Fibroblast of lung (primary cell): ENCODE results near the gene PFDN2. TPM values are rescaled to one million over a fixed set of nuclear protein-coding genes. Genes with fewer than 3 reads are reported as not detected.
A peak's percentile ranks its signal among the peaks of the same experiment; 100 is the strongest.

Experiments used
- DNase-seq, 2 donors: peaks; one replicate each; pipeline versions ENCODE4 v3.0.0 to v3.0.0-alpha.2; 2010; ENCODE audit warnings: low read depth in 2 of 2
- H2AFZ ChIP-seq: 2 replicates; pipeline ENCODE4 v1.5.1; 2012; ENCODE audit warnings: low read length, control low read depth, inconsistent platforms
- H3K27ac ChIP-seq: 2 replicates; pipeline ENCODE4 v1.5.1; 2011; ENCODE audit warnings: low read length, control low read depth; ENCODE audit not compliant: insufficient read depth
- H3K27me3 ChIP-seq: 2 replicates; pipeline ENCODE4 v1.5.1; 2011; ENCODE audit warnings: mild to moderate bottlenecking, low read length; ENCODE audit not compliant: control insufficient read depth, insufficient read depth
- H3K36me3 ChIP-seq: 2 replicates; pipeline ENCODE4 v1.5.1; 2011; ENCODE audit warnings: low read length; ENCODE audit not compliant: control insufficient read depth, insufficient read depth
- H3K4me1 ChIP-seq: 2 replicates; pipeline ENCODE4 v1.5.1; 2011; ENCODE audit warnings: low read length; ENCODE audit not compliant: control insufficient read depth, insufficient read depth; ENCODE audit errors: extremely low read depth
- H3K4me2 ChIP-seq: 2 replicates; pipeline ENCODE4 v1.5.1; 2011; ENCODE audit warnings: low read length, control low read depth; ENCODE audit not compliant: insufficient read depth; ENCODE audit errors: extremely low read depth
- H3K4me3 ChIP-seq, 4 experiments: fragments of 200-600 bp in 1 of 4; sonication (generic) in 1 of 4; replicated peaks in 1 of 4; 2 replicates each; pipeline ENCODE4 v1.5.1; 2011 to 2016; ENCODE audit warnings: low read length in 4 of 4, low read depth in 3 of 4, mild to moderate bottlenecking in 3 of 4, control low read depth in 2 of 4, inconsistent platforms in 1 of 4, mixed read lengths in 1 of 4; ENCODE audit not compliant: insufficient read depth in 1 of 4; ENCODE audit errors: control extremely low read depth in 1 of 4
- H3K79me2 ChIP-seq: 2 replicates; pipeline ENCODE4 v1.5.1; 2012; ENCODE audit warnings: mild to moderate bottlenecking, low read length, inconsistent platforms; ENCODE audit not compliant: control insufficient read depth, insufficient read depth
- H3K9ac ChIP-seq: 2 replicates; pipeline ENCODE4 v1.5.1; 2011; ENCODE audit warnings: mild to moderate bottlenecking, low read length, control low read depth; ENCODE audit not compliant: insufficient read depth
- H3K9me3 ChIP-seq: 2 replicates; pipeline ENCODE4 v1.5.1; 2012; ENCODE audit warnings: low read depth, low read length; ENCODE audit not compliant: control insufficient read depth, insufficient read depth
- H4K20me1 ChIP-seq: 2 replicates; pipeline ENCODE4 v1.5.1; 2011; ENCODE audit warnings: low read length; ENCODE audit not compliant: control insufficient read depth, insufficient read depth; ENCODE audit errors: extremely low read depth
- CTCF ChIP-seq, 2 donors: IDR thresholded peaks in 1 of 2; conservative IDR thresholded peaks in 1 of 2; 1 replicate in 1 of 2; 2 replicates in 1 of 2; pipeline ENCODE4 v1.5.1; 2011 to 2012; ENCODE audit warnings: low read length in 2 of 2, control low read depth in 1 of 2, inconsistent platforms in 1 of 2, low read depth in 1 of 2, mild to moderate bottlenecking in 1 of 2
- EZH2 ChIP-seq: IDR thresholded peaks from 2 replicates; pipeline ENCODE4 v1.5.1; 2012; ENCODE audit warnings: low read length, control low read depth, mild to moderate bottlenecking; ENCODE audit errors: missing control alignments
- polyA plus RNA-seq, 2 donors: library from polyadenylated mRNA; depleted of rRNA in 1 of 2; stranded (reverse) in 1 of 2; unstranded in 1 of 2; fragments of >200 nt; gene quantifications; 2 replicates each; pipeline ENCODE4 v1.2.1, GENCODE V29; 2011 to 2012; ENCODE audit warnings: missing spikeins in 1 of 2
- total RNA-seq: library from RNA; depleted of rRNA; stranded (reverse); fragments of >200 nt; gene quantifications from 2 replicates; pipeline ENCODE4 v1.2.1, GENCODE V29; 2014

Gene PFDN2
- total and polyA plus RNA-seq, 2 donors (not counting 1 experiment from before 2014, with no cell fraction given) = 39.6 to 145 TPM

GRCh38 chr1:161115132-161115711 is 2.6 kb downstream of the PFDN2 start:
- Histone ChIP-seq H3K36me3 (peaks cover 2% of the 10 kb centered on the region), H3K27ac (peak overlapping the region; percentile 18), H3K4me2 (peak overlapping the region; percentile 57)

GRCh38 chr1:161114556-161114955 is 3.3 kb downstream of the PFDN2 start:
- no peak overlapping the region for H3K9ac ChIP-seq
- H3K79me2 ChIP-seq = peaks cover 78% of the 10 kb centered on the region
- H2AFZ ChIP-seq = no peak overlapping the region
- H4K20me1 ChIP-seq = peaks cover 2% of the 10 kb centered on the region
- TF ChIP-seq EZH2 = no peak
- TF ChIP-seq CTCF (conservative IDR thresholded peaks at IDR 0.05 in 1 of 2, IDR thresholded peaks at IDR 0.05 in 1 of 2; ENCODE audit: low read depth in 1 of 2, low read length in 2 of 2) = no peak
- no peaks in the 10 kb centered on the region for H3K9me3 ChIP-seq
- H3K4me1 ChIP-seq = peaks cover 15% of the 10 kb centered on the region
- peak in 1 of 2 donors; percentile 34 for DNase-seq
- H3K27me3 ChIP-seq = no peaks in the 10 kb centered on the region
- H3K27ac ChIP-seq = no peak overlapping the region
- no peak overlapping the region for H3K4me2 ChIP-seq
- H3K36me3 ChIP-seq = peaks cover 2% of the 10 kb centered on the region
- no peak overlapping the region for H3K4me3 ChIP-seq

More at GRCh38 chr1:161115132-161115711, 2.6 kb downstream of the PFDN2 start:
- peak; percentile 90 to 96 for DNase-seq
- peaks cover 75% of the 10 kb centered on the region for H3K79me2 ChIP-seq
- no peaks in the 10 kb centered on the region for H3K9me3 ChIP-seq
- H3K9ac ChIP-seq = no peak overlapping the region
- H3K4me3 ChIP-seq = peak overlapping the region in 1 of 4 experiments; percentile 1
- no peak for TF ChIP-seq CTCF (conservative IDR thresholded peaks at IDR 0.05 in 1 of 2, IDR thresholded peaks at IDR 0.05 in 1 of 2; ENCODE audit: low read depth in 1 of 2, low read length in 2 of 2)
- TF ChIP-seq EZH2 = no peak
- H4K20me1 ChIP-seq = peaks cover 2% of the 10 kb centered on the region
- H3K27me3 ChIP-seq = no peaks in the 10 kb centered on the region
- peaks cover 15% of the 10 kb centered on the region for H3K4me1 ChIP-seq
- no peak overlapping the region for H2AFZ ChIP-seq

- Histone ChIP-seq H2AFZ (no peak overlapping the region), H3K4me1 (peaks cover 9% of the 10 kb centered on the region), H4K20me1 (peaks cover 2% of the 10 kb centered on the region), H3K9me3 (no peaks in the 10 kb centered on the region), H3K79me2 (peaks cover 76% of the 10 kb centered on the region), H3K4me2 (no peak overlapping the region), H3K36me3 (peaks cover 2% of the 10 kb centered on the region), H3K27me3 (no peaks in the 10 kb centered on the region), H3K4me3 (no peak overlapping the region), H3K27ac (no peak overlapping the region), H3K9ac (no peak overlapping the region)
- TF ChIP-seq CTCF (conservative IDR thresholded peaks at IDR 0.05 in 1 of 2, IDR thresholded peaks at IDR 0.05 in 1 of 2; ENCODE audit: low read depth in 1 of 2, low read length in 2 of 2) (no peak), EZH2 (no peak)
- DNase-seq = no peak
Observed at GRCh38 chr1:161113915-161114314, 3.9 kb downstream of the PFDN2 start.
